Measurements from ENCODE around the gene PDLIM4.

PDLIM4 gene

DNA sequence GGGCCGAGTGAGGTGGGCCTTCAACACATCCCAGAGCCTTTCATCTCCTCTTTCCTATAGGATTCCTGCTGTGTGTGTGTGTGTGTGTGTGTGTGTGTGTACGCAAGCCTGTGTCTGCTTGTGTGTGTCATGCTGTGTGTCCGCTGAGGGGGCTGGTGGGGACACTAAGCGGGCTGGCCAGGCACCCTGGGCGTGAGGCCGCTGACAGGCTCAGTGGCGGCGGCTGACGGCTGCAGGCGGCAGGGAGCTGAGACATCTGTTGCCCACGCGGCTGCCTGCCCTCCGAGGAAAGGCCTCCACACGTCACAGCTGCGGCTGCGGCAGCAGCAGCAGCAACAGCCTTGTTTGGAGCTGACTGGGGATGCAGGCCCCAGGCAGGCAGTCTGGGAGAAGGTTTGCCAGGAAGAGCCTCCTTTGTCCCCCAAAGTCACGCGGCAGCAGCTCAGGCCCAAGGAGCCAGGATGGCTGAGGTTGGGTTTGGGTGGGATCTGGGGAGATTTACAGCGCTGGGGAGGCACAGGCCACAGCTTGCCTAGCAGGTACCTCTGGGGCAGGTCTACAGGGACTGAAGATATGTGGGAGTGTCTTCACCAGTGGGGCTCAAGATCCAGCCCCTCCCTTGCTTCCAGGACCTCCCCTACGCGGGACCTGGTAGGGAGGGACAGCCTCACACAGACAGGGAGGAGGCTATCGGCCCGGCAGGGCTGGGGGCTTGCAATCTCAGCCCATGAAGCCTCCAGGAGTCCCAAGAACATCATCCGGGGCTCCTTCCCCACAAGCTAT lies 1.8 kb downstream of the PDLIM4 start:
- TF ChIP-seq, protein P1, sequence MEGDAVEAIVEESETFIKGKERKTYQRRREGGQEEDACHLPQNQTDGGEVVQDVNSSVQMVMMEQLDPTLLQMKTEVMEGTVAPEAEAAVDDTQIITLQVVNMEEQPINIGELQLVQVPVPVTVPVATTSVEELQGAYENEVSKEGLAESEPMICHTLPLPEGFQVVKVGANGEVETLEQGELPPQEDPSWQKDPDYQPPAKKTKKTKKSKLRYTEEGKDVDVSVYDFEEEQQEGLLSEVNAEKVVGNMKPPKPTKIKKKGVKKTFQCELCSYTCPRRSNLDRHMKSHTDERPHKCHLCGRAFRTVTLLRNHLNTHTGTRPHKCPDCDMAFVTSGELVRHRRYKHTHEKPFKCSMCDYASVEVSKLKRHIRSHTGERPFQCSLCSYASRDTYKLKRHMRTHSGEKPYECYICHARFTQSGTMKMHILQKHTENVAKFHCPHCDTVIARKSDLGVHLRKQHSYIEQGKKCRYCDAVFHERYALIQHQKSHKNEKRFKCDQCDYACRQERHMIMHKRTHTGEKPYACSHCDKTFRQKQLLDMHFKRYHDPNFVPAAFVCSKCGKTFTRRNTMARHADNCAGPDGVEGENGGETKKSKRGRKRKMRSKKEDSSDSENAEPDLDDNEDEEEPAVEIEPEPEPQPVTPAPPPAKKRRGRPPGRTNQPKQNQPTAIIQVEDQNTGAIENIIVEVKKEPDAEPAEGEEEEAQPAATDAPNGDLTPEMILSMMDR (IDR thresholded peaks at IDR 0.05; ENCODE audit: low read depth, low read length): no peak
- Histone ChIP-seq H3K9me3 (ENCODE audit: severe bottlenecking) (peaks cover 2% of the 10 kb centered on the region), H3K36me3 (no peaks in the 10 kb centered on the region), H3K27me3 (ENCODE audit: insufficient read depth, low read depth, severe bottlenecking) (no peaks in the 10 kb centered on the region), H3K27ac (peak overlapping the region; percentile 77), H3K4me3 (ENCODE audit: low read depth, low read length) (no peak overlapping the region)
- peak; percentile 79 for DNase-seq

DNA sequence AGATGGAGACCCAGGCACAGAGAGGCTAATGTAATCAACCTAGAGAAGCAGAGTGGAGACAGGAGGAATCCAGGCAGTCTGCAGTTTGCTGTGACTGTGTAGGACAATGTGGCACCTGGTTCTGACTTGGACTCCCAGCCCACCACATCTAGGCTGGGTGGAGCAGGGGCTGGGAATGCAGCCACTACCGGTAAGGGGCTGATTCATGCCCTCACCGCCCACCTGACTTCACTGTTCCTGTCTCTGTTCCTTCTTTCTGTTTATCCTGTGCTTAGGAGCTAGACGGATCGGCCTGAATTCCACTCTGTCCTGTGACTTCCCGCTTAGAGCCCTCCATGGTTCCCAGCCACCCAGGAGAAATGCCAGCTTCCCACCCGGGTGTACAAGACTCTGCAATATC lies 2.6 kb downstream of the PDLIM4 start:
- H3K9me3 ChIP-seq (ENCODE audit: severe bottlenecking): peaks cover 2% of the 10 kb centered on the region
- H3K4me3 ChIP-seq (ENCODE audit: low read depth, low read length): no peak overlapping the region
- H3K27ac ChIP-seq: no peak overlapping the region
- TF ChIP-seq, protein P1 (IDR thresholded peaks at IDR 0.05; ENCODE audit: low read depth, low read length): no peak
- H3K27me3 ChIP-seq (ENCODE audit: insufficient read depth, low read depth, severe bottlenecking): no peaks in the 10 kb centered on the region
- no peaks in the 10 kb centered on the region for H3K36me3 ChIP-seq
- peak; percentile 1 for DNase-seq

DNA sequence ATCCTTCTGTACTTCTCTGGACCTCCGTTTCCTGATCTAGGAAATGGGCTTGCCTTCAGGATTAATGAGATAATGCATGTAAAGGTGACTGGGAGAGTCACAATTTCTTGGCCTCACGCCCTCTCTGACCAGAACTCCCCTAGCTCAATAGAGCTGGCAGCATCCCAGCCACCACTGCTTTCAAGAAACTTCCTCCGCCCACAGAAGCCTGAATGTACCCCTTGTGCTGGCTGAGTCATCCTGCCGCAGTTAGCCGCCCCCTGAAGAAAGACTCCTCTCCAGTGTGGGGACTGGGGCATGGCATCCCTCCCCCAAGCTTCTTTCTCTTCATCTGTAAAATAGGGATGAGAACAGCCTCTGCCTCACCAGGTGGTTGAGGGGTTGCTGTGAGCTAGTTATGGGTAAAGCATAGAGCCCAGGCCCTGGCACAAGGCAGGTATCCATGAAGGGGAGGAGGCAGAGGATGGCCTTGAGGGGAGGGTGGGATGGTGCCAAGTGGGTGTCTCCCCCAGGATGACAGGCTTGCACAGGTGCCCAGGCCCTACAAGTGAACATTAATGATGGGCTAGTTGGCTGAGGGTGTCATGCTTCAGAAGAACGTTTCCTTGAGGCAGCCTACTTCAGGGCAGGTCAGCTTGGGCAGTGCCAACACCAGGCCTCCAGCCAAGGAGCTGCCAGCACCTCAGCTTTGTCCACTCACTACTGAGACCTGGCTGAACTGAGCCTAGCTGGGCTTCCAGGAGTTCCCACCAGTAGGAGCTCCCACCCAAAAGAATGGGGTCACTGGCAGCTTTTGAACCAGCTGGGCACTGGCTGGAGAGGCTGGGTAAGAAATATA lies 3.4 kb downstream of the PDLIM4 start:
- no peaks in the 10 kb centered on the region for H3K36me3 ChIP-seq
- DNase-seq: peak; percentile 3
- no peaks in the 10 kb centered on the region for H3K27me3 ChIP-seq (ENCODE audit: insufficient read depth, low read depth, severe bottlenecking)
- peaks cover 2% of the 10 kb centered on the region for H3K9me3 ChIP-seq (ENCODE audit: severe bottlenecking)
- H3K27ac ChIP-seq: no peak overlapping the region
- TF ChIP-seq, protein P1 (IDR thresholded peaks at IDR 0.05; ENCODE audit: low read depth, low read length): no peak
- no peak overlapping the region for H3K4me3 ChIP-seq (ENCODE audit: low read depth, low read length)

DNA sequence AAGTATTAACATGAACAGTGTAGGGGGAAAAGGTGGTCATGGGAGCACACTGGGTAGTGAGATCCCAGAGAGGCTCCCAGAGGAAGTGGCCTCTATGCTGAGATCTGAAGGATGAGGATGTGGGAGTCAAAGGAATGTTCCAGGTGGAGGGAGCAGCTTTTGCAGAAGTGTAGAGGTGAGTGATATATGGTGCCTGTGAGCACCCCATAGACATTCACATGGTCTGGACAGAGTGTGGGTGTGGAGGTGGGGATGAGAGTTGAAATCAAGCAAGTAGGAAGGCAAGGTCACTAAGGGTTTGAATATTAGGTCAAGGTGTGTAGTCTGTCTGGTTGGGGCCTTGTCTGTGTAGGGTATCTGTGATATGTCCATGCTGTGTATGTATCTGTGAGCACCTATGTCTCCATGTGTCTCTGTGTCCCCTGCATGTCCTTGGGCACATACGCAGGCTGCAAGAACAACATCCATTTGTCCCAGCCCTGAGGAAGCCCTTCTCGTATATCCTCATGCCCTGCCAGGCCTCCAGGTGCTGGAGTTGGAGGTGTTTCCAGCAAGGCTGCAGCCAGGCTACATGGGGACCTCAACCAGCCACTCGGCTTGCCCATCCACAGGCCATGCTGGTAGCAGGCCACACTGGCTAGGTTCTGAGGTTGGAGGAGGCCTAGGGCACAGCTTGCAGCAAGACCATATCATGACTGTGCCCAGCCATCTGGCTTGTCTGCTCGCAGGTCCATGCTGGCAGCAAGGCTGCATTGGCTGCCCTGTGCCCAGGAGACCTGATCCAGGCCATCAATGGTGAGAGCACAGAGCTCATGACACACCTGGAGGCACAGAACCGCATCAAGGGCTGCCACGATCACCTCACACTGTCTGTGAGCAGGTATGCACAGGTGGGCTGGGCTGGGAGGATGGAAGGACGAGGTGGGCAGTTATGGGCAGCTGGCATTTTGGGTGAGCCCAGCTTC lies 4.7 kb downstream of the PDLIM4 start:
- TF ChIP-seq, protein P1 (IDR thresholded peaks at IDR 0.05; ENCODE audit: low read depth, low read length): no peak
- Histone ChIP-seq H3K27ac (no peak overlapping the region), H3K9me3 (ENCODE audit: severe bottlenecking) (peaks cover 2% of the 10 kb centered on the region), H3K4me3 (ENCODE audit: low read depth, low read length) (no peak overlapping the region), H3K27me3 (ENCODE audit: insufficient read depth, low read depth, severe bottlenecking) (no peaks in the 10 kb centered on the region), H3K36me3 (no peaks in the 10 kb centered on the region)
- DNase-seq: peak; percentile 4

DNA sequence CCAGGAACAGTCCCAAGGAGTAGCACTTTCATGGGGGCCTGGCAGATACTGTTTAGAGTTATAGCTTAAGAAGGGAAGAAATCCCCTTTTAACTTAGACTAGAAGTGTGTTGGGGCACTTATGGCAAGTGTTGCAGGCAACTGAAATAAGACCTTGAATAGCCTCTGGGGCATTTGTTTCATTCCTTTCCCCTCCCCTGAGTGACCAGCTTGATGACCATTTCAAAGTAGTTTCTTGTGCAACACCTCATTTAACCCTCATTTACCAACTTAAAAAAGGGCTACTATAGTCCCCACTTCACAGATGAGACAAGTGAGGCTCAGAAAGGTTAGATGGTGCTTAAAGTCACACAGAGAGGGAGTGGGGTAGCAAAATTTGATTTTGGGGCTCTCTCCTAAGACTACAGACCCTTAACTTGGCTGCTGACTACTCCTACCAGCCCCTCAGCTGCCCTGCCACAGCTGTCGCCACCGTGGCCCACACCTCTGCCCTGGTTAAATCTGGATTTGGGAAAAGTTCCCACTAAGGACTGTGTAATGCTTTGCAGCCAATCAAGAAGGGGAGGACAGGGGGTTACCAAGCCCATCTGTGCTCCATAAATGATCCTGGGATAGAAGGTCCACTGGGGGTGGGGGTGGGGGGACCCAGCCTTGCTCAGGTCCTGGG lies 5.5 kb downstream of the PDLIM4 start:
- no peaks in the 10 kb centered on the region for H3K36me3 ChIP-seq
- TF ChIP-seq, protein P1 (IDR thresholded peaks at IDR 0.05; ENCODE audit: low read depth, low read length): no peak
- no peaks in the 10 kb centered on the region for H3K27me3 ChIP-seq (ENCODE audit: insufficient read depth, low read depth, severe bottlenecking)
- no peak overlapping the region for H3K27ac ChIP-seq
- no peaks in the 10 kb centered on the region for H3K9me3 ChIP-seq (ENCODE audit: severe bottlenecking)
- no peak overlapping the region for H3K4me3 ChIP-seq (ENCODE audit: low read depth, low read length)
- DNase-seq: no peak

All from WERI-Rb-1 (cell line).